ENCODE data around the gene SPDYE2. TPM values are rescaled to one million over a fixed set of nuclear protein-coding genes. Genes with fewer than 3 reads are reported as not detected.
"Not testable (repeated sequence)": the region's sequence is repeated elsewhere in the genome, so short reads cannot be mapped to it uniquely, and the experiment has no call there.

The SPDYE2 gene
- total and polyA plus RNA-seq, 4 donors = 3.7 to 20.4 TPM; not detected in 2

DNA sequence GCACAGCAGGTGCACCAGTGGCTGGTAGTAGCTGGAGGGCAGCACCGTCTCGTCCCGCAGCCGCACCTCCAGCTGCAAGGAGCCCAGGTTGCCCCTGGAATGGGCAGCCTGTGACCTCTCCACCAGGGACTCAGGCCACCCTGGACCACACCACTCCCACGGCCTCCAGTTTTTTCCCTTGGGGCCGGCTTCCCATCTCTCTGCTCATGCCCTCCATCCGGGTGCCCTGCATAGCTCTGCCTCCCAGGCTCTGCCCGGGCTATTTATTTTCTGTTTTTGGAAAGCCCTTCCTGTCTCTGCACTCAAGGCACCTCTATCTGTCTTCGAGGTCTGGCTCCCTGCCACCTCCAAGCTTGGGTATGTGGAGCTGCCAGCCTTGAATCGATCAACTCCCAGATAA lies 45.0 kb downstream of the SPDYE2 start:
- DNase-seq (ENCODE audit: low read depth in 4 of 6, low spot score in 6 of 6); H3K4me3 ChIP-seq (ENCODE audit: low read depth, low read length); H3K27me3 ChIP-seq (ENCODE audit: control insufficient read depth, insufficient read depth, low read length); H3K27ac ChIP-seq (ENCODE audit: low read depth, low read length); H3K9me3 ChIP-seq (ENCODE audit: control insufficient read depth, insufficient read depth, low read length); H3K36me3 ChIP-seq (ENCODE audit: control insufficient read depth, insufficient read depth, low read length); H3K4me1 ChIP-seq (ENCODE audit: control insufficient read depth, insufficient read depth, low read length): not testable (repeated sequence)
- WGBS (ENCODE audit: insufficient coverage) = no CpG with 5 or more reads among the region's 10 CpGs

DNA sequence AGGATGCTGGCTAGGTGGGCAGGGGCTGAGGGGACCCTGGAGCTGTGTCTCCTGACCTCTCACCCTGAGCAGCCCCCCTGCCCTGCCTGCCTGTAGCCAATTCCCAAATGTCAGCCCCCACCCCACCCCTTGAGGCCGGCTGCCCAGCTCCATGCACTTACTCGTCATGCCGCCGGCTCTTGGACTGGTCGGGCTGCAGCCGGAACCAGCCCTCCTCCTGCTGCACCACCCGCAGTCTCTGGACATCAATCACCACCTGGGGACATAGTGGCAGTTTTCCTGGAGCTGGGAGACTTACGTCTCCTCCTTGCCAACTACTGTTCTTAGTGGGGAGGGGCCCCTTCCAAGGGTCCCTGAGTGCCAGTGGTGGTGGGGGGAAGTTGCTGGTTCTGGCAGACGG lies 48.7 kb downstream of the SPDYE2 start:
- not testable (repeated sequence) for H3K27ac ChIP-seq (ENCODE audit: low read depth, low read length); H3K36me3 ChIP-seq (ENCODE audit: control insufficient read depth, insufficient read depth, low read length); H3K4me1 ChIP-seq (ENCODE audit: control insufficient read depth, insufficient read depth, low read length); DNase-seq (ENCODE audit: low read depth in 4 of 6, low spot score in 6 of 6); H3K4me3 ChIP-seq (ENCODE audit: low read depth, low read length); H3K9me3 ChIP-seq (ENCODE audit: control insufficient read depth, insufficient read depth, low read length); H3K27me3 ChIP-seq (ENCODE audit: control insufficient read depth, insufficient read depth, low read length)
- WGBS (ENCODE audit: insufficient coverage) = no CpG with 5 or more reads among the region's 9 CpGs

DNA sequence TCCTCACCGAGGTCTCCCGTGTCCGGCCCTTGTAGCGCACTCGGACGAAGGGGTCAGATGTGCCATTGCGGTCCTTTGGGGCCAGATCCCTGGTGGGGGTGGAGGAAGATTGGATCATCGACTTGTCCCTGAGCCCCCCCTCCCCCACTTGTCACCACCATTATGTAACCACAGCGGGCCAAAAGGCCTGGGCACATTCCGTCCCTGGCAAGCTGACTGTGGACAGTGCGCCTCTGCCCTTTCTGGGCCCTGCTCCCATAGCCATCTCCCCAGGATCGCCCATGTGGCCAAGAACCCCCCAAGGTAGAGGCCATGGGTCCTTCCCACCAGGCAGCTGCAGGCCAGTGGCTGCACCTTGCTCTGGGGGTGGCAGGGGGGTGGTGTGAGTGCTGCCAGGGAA lies 51.3 kb downstream of the SPDYE2 start:
- WGBS (ENCODE audit: insufficient coverage) = no CpG with 5 or more reads among the region's 12 CpGs
- H3K4me1 ChIP-seq (ENCODE audit: control insufficient read depth, insufficient read depth, low read length); H3K9me3 ChIP-seq (ENCODE audit: control insufficient read depth, insufficient read depth, low read length); H3K4me3 ChIP-seq (ENCODE audit: low read depth, low read length); H3K27me3 ChIP-seq (ENCODE audit: control insufficient read depth, insufficient read depth, low read length); H3K27ac ChIP-seq (ENCODE audit: low read depth, low read length); H3K36me3 ChIP-seq (ENCODE audit: control insufficient read depth, insufficient read depth, low read length); DNase-seq (ENCODE audit: low read depth in 4 of 6, low spot score in 6 of 6): not testable (repeated sequence)

DNA sequence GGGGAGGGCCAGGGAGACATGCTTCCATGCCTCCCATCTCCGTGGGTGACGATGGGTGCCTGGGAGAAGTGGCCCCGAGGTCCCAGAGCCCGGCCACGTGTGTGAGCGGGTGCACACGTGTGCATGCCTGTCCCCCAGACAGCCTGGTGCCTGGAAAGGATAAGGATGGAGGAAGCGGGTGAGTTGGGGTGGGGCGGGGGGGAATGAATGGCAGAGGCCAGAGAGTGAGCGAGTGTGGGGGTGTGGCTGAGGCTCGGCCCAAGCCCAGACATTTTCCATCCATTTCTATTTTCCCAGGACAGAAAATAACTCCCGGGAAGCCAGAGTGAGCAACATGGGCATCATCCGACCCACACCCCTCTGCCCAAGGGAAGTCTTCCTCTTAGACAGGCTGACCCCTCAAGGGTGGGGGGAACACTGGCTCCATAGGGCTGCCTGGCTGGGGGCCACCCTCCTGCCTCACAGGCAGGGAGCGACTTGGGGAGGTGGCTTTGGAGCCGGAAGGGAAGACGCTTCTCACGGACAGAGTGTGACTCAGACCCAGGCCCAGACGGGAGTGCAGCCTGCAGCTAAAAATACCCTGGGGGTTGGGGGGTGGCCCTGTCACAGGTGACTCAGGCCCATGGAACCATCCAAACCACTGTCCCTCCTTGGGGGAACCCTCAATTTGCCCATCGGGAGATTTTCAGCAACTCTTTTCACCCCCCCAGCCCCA lies 53.6 kb downstream of the SPDYE2 start:
- not testable (repeated sequence) for H3K36me3 ChIP-seq (ENCODE audit: control insufficient read depth, insufficient read depth, low read length); H3K9me3 ChIP-seq (ENCODE audit: control insufficient read depth, insufficient read depth, low read length); H3K4me3 ChIP-seq (ENCODE audit: low read depth, low read length); H3K27ac ChIP-seq (ENCODE audit: low read depth, low read length); H3K4me1 ChIP-seq (ENCODE audit: control insufficient read depth, insufficient read depth, low read length); DNase-seq (ENCODE audit: low read depth in 4 of 6, low spot score in 6 of 6); H3K27me3 ChIP-seq (ENCODE audit: control insufficient read depth, insufficient read depth, low read length)
- WGBS (ENCODE audit: insufficient coverage) = no CpG with 5 or more reads among the region's 19 CpGs

DNA sequence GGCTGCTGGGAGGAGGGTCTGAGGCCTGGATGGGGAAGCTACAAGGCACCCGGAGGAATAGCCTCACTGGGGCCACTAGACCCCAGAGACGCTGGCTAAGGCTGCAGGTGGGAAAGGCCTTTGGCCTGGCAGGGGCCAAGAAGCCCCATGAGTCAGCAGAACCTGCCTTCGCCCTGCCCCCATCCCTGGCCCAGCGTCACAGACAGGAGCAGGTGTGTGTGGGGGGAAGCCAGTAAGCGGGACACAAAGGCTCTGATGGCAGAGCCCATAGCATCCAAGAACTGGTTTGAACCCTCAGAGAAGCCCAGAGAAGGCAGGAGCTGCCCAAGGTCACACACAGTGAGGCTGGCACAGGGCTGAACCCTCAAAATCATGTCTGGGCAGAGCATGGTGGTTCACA lies 55.8 kb downstream of the SPDYE2 start:
- not testable (repeated sequence) for H3K36me3 ChIP-seq (ENCODE audit: control insufficient read depth, insufficient read depth, low read length); H3K27me3 ChIP-seq (ENCODE audit: control insufficient read depth, insufficient read depth, low read length); H3K9me3 ChIP-seq (ENCODE audit: control insufficient read depth, insufficient read depth, low read length); H3K27ac ChIP-seq (ENCODE audit: low read depth, low read length); H3K4me3 ChIP-seq (ENCODE audit: low read depth, low read length); H3K4me1 ChIP-seq (ENCODE audit: control insufficient read depth, insufficient read depth, low read length); DNase-seq (ENCODE audit: low read depth in 4 of 6, low spot score in 6 of 6)
- WGBS (ENCODE audit: insufficient coverage) = no CpG with 5 or more reads among the region's 5 CpGs

DNA sequence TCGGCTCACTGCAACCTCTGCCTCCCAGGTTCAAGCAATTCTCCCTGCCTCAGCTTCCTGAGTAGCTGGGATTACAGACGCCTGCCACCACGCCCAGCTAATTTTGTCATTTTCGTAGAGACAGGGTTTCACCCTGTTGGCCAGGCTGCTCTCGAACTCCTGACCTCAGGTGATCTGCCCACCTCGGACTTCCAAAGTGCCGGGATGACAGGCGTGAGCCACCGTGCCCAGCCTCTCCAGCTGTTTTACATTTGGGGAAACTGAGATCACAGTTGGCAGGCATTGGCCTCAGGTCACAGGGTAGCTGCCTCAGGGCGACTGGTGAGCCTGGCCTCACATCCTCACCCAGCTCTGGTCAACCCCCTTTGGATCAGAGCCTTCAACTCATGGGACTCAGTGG lies 58.7 kb downstream of the SPDYE2 start:
- H3K4me3 ChIP-seq (ENCODE audit: low read depth, low read length); H3K27me3 ChIP-seq (ENCODE audit: control insufficient read depth, insufficient read depth, low read length); H3K36me3 ChIP-seq (ENCODE audit: control insufficient read depth, insufficient read depth, low read length); H3K27ac ChIP-seq (ENCODE audit: low read depth, low read length); H3K4me1 ChIP-seq (ENCODE audit: control insufficient read depth, insufficient read depth, low read length); DNase-seq (ENCODE audit: low read depth in 4 of 6, low spot score in 6 of 6); H3K9me3 ChIP-seq (ENCODE audit: control insufficient read depth, insufficient read depth, low read length): not testable (repeated sequence)
- WGBS (ENCODE audit: insufficient coverage) = no CpG with 5 or more reads among the region's 10 CpGs

DNA sequence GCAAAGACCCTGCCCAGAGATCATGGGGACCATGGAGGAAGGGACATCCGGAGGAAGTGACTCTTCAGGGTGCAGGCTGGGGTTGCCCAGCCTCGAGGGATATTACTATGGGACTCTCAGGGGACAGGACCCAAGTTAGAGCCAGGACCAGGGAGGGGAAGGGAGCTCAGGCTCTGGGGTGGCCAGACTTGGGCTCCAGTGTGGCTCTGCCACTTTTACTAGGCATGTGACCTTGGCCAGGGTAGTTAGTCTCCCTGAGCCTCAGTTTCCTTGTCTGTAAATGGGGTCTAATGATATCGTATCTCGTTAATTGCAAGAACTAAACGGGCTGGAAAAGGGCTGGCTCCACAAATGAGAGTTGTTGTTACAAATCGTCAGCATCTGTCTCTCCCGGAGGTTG lies 59.4 kb downstream of the SPDYE2 start:
- not testable (repeated sequence) for H3K4me1 ChIP-seq (ENCODE audit: control insufficient read depth, insufficient read depth, low read length); H3K27ac ChIP-seq (ENCODE audit: low read depth, low read length); H3K36me3 ChIP-seq (ENCODE audit: control insufficient read depth, insufficient read depth, low read length); H3K4me3 ChIP-seq (ENCODE audit: low read depth, low read length); H3K9me3 ChIP-seq (ENCODE audit: control insufficient read depth, insufficient read depth, low read length); DNase-seq (ENCODE audit: low read depth in 4 of 6, low spot score in 6 of 6); H3K27me3 ChIP-seq (ENCODE audit: control insufficient read depth, insufficient read depth, low read length)
- no CpG with 5 or more reads among the region's 7 CpGs for WGBS (ENCODE audit: insufficient coverage)

DNA sequence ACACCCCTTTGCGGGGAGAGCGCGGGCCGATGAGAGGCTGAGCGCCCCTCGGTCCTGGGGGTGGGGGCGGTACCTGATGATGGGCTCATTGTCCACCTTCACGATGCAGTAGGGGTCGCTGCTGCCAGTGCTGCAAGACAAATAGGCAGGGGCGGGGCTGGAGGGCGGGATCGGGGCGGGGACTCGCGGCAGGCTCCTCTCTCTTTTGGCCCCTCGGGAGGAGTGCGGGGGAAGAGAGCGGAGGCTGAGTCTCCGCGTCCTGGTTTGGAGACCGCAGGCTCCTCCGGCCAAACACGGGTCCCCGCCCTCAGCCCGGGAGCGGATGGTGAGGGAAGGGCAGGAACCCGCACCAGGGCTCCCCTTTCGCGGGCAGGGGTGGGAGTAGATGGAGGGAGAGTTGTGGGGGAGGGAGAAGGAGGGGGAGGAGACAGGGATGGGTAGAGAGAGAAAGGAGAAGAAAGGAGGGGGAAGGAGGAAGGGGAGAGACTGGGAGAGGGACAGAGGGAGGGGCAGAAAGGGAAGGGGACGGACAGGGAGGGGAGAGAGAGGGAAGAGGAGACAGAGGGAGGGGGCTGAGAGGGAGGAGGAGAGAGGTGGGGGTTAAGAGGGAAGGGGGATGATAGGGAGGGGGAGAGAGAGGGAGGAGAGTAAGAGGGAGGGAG lies 60.1 kb downstream of the SPDYE2 start:
- H3K9me3 ChIP-seq (ENCODE audit: control insufficient read depth, insufficient read depth, low read length); H3K27me3 ChIP-seq (ENCODE audit: control insufficient read depth, insufficient read depth, low read length); H3K4me3 ChIP-seq (ENCODE audit: low read depth, low read length); H3K36me3 ChIP-seq (ENCODE audit: control insufficient read depth, insufficient read depth, low read length); DNase-seq (ENCODE audit: low read depth in 4 of 6, low spot score in 6 of 6); H3K4me1 ChIP-seq (ENCODE audit: control insufficient read depth, insufficient read depth, low read length); H3K27ac ChIP-seq (ENCODE audit: low read depth, low read length): not testable (repeated sequence)
- WGBS (ENCODE audit: insufficient coverage) = no CpG with 5 or more reads among the region's 30 CpGs

DNA sequence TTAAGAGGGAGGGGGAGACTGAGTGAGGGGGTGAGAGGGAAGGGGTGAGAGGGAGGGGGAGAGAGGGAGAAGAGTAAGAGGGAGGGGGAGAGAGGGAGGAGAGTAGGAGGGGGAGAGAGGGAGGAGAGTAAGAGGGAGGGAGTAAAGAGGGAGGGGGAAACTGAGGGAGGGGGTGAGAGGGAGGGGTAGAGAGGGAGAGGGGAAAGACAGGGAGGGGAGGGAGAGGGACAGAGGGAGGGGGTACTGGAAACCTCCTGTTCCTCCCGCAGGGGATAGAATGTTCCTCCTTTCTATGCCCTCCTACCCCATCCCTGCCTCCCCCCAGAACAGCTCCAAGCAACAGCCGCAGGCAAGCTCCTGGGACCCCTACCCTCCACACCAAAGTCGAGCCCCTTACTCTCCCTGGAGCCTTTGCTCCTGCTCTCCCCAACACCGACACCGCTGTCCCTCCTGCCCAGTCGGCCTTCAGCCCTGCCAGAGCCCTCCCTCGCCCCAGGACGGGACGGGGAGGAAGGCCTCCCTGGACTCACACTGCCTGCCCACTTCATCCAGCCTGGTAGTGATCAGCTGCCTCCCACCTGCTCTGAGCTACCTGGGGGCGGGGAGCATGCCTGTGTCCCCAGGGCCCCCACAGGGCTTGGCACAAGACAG lies 60.8 kb downstream of the SPDYE2 start:
- not testable (repeated sequence) for H3K27me3 ChIP-seq (ENCODE audit: control insufficient read depth, insufficient read depth, low read length); H3K4me1 ChIP-seq (ENCODE audit: control insufficient read depth, insufficient read depth, low read length); H3K9me3 ChIP-seq (ENCODE audit: control insufficient read depth, insufficient read depth, low read length); H3K4me3 ChIP-seq (ENCODE audit: low read depth, low read length); H3K36me3 ChIP-seq (ENCODE audit: control insufficient read depth, insufficient read depth, low read length)
- WGBS (ENCODE audit: insufficient coverage) = 10% methylated on average over 4 of the region's 10 CpGs
- H3K27ac ChIP-seq (ENCODE audit: low read depth, low read length) = peak overlapping the region; percentile 78
- DNase-seq (ENCODE audit: low read depth in 4 of 6, low spot score in 6 of 6) = peak in 3 of 6 donors; percentile 7 to 51 (median 34)
